Measurements from ENCODE around the gene PLXNA4. TPM values are rescaled to one million over a fixed set of nuclear protein-coding genes. Genes with fewer than 3 reads are reported as not detected.

The PLXNA4 gene
- total and polyA plus RNA-seq, 2 experiments from 2014 or later, result 1.9 to 4.8 TPM

- 87% methylated on average over 3 of the region's 3 CpGs for WGBS (ENCODE audit: low lambda C conversion rate, missing lambda C conversion rate)
- no peaks in the 10 kb centered on the region for H3K27me3 ChIP-seq
Measured at GRCh38 chr7:132553031-132553430, 23.2 kb downstream of the PLXNA4 start.

GRCh38 chr7:132551886-132552285 lies 24.4 kb downstream of the PLXNA4 start:
- no peak overlapping the region for H3K27ac ChIP-seq
- H3K9me3 ChIP-seq (ENCODE audit: low read depth), result no peaks in the 10 kb centered on the region
- no peak overlapping the region for H2AFZ ChIP-seq
- no peaks in the 10 kb centered on the region for H3K79me2 ChIP-seq
- H3K4me1 ChIP-seq (ENCODE audit: insufficient read depth), result no peaks in the 10 kb centered on the region
- no peak overlapping the region for H3K4me2 ChIP-seq
- DNase-seq (ENCODE audit: low spot score), result no peak
- H3K4me3 ChIP-seq, result no peak overlapping the region
- H3K36me3 ChIP-seq (replicated peaks; ENCODE audit: insufficient read depth, low read depth), result no peaks in the 10 kb centered on the region
- no peaks in the 10 kb centered on the region for H3K27me3 ChIP-seq
- no peaks in the 10 kb centered on the region for H4K20me1 ChIP-seq (ENCODE audit: insufficient read depth, poor library complexity, severe bottlenecking)
- TF ChIP-seq EZH2phosphoT487 (IDR thresholded peaks at IDR 0.05; ENCODE audit: low read depth, severe bottlenecking, unreplicated experiment) (no peak), EZH2 (IDR thresholded peaks at IDR 0.05; ENCODE audit: borderline replicate concordance) (no peak), CTCF (IDR thresholded peaks at IDR 0.05; ENCODE audit: poor library complexity) (no peak)
- WGBS (ENCODE audit: low lambda C conversion rate, missing lambda C conversion rate), result 56% methylated on average over 3 of the region's 3 CpGs
- H3K9me2 ChIP-seq (replicated peaks; ENCODE audit: insufficient read depth), result no peaks in the 10 kb centered on the region

More at GRCh38 chr7:132553031-132553430, 23.2 kb downstream of the PLXNA4 start:
- H4K20me1 ChIP-seq (ENCODE audit: insufficient read depth, poor library complexity, severe bottlenecking), result no peaks in the 10 kb centered on the region
- no peak for TF ChIP-seq EZH2phosphoT487 (IDR thresholded peaks at IDR 0.05; ENCODE audit: low read depth, severe bottlenecking, unreplicated experiment)
- TF ChIP-seq CTCF (IDR thresholded peaks at IDR 0.05; ENCODE audit: poor library complexity), result no peak
- TF ChIP-seq EZH2 (IDR thresholded peaks at IDR 0.05; ENCODE audit: borderline replicate concordance), result no peak
- H3K9me2 ChIP-seq (replicated peaks; ENCODE audit: insufficient read depth), result no peaks in the 10 kb centered on the region
- no peaks in the 10 kb centered on the region for H3K9me3 ChIP-seq (ENCODE audit: low read depth)
- H3K79me2 ChIP-seq, result no peaks in the 10 kb centered on the region
- H2AFZ ChIP-seq, result no peak overlapping the region
- H3K36me3 ChIP-seq (replicated peaks; ENCODE audit: insufficient read depth, low read depth), result no peaks in the 10 kb centered on the region
- H3K4me3 ChIP-seq, result no peak overlapping the region
- DNase-seq (ENCODE audit: low spot score), result no peak
- H3K4me1 ChIP-seq (ENCODE audit: insufficient read depth), result no peaks in the 10 kb centered on the region
- no peak overlapping the region for H3K4me2 ChIP-seq
- H3K27ac ChIP-seq, result no peak overlapping the region

- Histone ChIP-seq H3K9me2 (replicated peaks; ENCODE audit: insufficient read depth) (no peaks in the 10 kb centered on the region), H3K36me3 (replicated peaks; ENCODE audit: insufficient read depth, low read depth) (no peaks in the 10 kb centered on the region), H3K79me2 (no peaks in the 10 kb centered on the region), H4K20me1 (ENCODE audit: insufficient read depth, poor library complexity, severe bottlenecking) (no peaks in the 10 kb centered on the region), H3K27ac (no peak overlapping the region), H3K9me3 (ENCODE audit: low read depth) (no peaks in the 10 kb centered on the region), H2AFZ (no peak overlapping the region), H3K4me1 (ENCODE audit: insufficient read depth) (no peaks in the 10 kb centered on the region), H3K4me2 (no peak overlapping the region), H3K4me3 (no peak overlapping the region), H3K27me3 (no peaks in the 10 kb centered on the region)
- 84% methylated on average over 6 of the region's 6 CpGs for WGBS (ENCODE audit: low lambda C conversion rate, missing lambda C conversion rate)
- TF ChIP-seq EZH2phosphoT487 (IDR thresholded peaks at IDR 0.05; ENCODE audit: low read depth, severe bottlenecking, unreplicated experiment), result no peak
- DNase-seq (ENCODE audit: low spot score), result no peak
Measured at GRCh38 chr7:132551439-132551838, 24.8 kb downstream of the PLXNA4 start.

- DNase-seq (ENCODE audit: low spot score), result no peak
- Histone ChIP-seq H3K27ac (no peak overlapping the region), H3K4me2 (no peak overlapping the region), H3K4me1 (ENCODE audit: insufficient read depth) (no peaks in the 10 kb centered on the region), H3K36me3 (replicated peaks; ENCODE audit: insufficient read depth, low read depth) (no peaks in the 10 kb centered on the region), H3K9me2 (replicated peaks; ENCODE audit: insufficient read depth) (no peaks in the 10 kb centered on the region), H3K27me3 (peaks cover 2% of the 10 kb centered on the region), H3K9me3 (ENCODE audit: low read depth) (no peaks in the 10 kb centered on the region), H4K20me1 (ENCODE audit: insufficient read depth, poor library complexity, severe bottlenecking) (no peaks in the 10 kb centered on the region), H3K4me3 (no peak overlapping the region), H2AFZ (no peak overlapping the region), H3K79me2 (no peaks in the 10 kb centered on the region)
- TF ChIP-seq CTCF (IDR thresholded peaks at IDR 0.05; ENCODE audit: poor library complexity) (no peak), EZH2 (IDR thresholded peaks at IDR 0.05; ENCODE audit: borderline replicate concordance) (no peak), EZH2phosphoT487 (IDR thresholded peaks at IDR 0.05; ENCODE audit: low read depth, severe bottlenecking, unreplicated experiment) (no peak)
- 82% methylated on average over 4 of the region's 4 CpGs for whole genome bisulfite sequencing (ENCODE audit: low lambda C conversion rate, missing lambda C conversion rate)
Measured at GRCh38 chr7:132548489-132549078, 27.7 kb downstream of the PLXNA4 start.

Data from hepatocyte (in vitro differentiated cells).